Karpas-422 (cell line): Measurements from ENCODE around the gene MTHFS. TPM values are rescaled to one million over a fixed set of nuclear protein-coding genes. Genes with fewer than 3 reads are reported as not detected.
A peak's percentile ranks its signal among the peaks of the same experiment; 100 is the strongest.
"Not testable (repeated sequence)": the region's sequence is repeated elsewhere in the genome, so short reads cannot be mapped to it uniquely, and the experiment has no call there.

ENCODE experiments used
- DNase-seq: peaks from one replicate; pipeline ENCODE4 v3.0.0-alpha.2; 2015
- H2AFZ ChIP-seq: fragments of 200-600 bp; sonication (generic); 2 replicates; pipeline ENCODE4 v1.6.1; 2014; ENCODE audit warnings: antibody characterized with exemption, low read length, mixed read lengths
- H3K27ac ChIP-seq: fragments of 200-600 bp; sonication (generic); 2 replicates; pipeline ENCODE4 v1.5.1; 2014; ENCODE audit warnings: mild to moderate bottlenecking, low read length, moderate library complexity
- H3K27me3 ChIP-seq: fragments of 200-600 bp; sonication (generic); 2 replicates; pipeline ENCODE4 v1.6.1; 2014; ENCODE audit warnings: low read length, mixed read lengths
- H3K36me3 ChIP-seq: fragments of 200-600 bp; sonication (generic); 2 replicates; pipeline ENCODE4 v1.6.1; 2014; ENCODE audit warnings: low read length, mixed read lengths; ENCODE audit not compliant: insufficient read depth
- H3K4me1 ChIP-seq: fragments of 200-600 bp; sonication (generic); 2 replicates; pipeline ENCODE4 v1.6.1; 2014; ENCODE audit warnings: mild to moderate bottlenecking, low read length, mixed read lengths
- H3K4me2 ChIP-seq: fragments of 200-600 bp; sonication (generic); 2 replicates; pipeline ENCODE4 v1.6.1; 2014; ENCODE audit warnings: low read length, low read depth, mild to moderate bottlenecking; ENCODE audit not compliant: poor library complexity, severe bottlenecking
- H3K4me3 ChIP-seq: fragments of 200-600 bp; sonication (generic); 2 replicates; pipeline ENCODE4 v1.5.1; 2014; ENCODE audit warnings: mild to moderate bottlenecking, antibody characterized with exemption, low read length, mixed read lengths
- H3K79me2 ChIP-seq: fragments of 200-600 bp; sonication (generic); 2 replicates; pipeline ENCODE4 v1.6.1; 2014; ENCODE audit warnings: mild to moderate bottlenecking, low read length, mixed read lengths
- H3K9ac ChIP-seq: fragments of 200-600 bp; sonication (generic); 2 replicates; pipeline ENCODE4 v1.6.0; 2014; ENCODE audit warnings: low read length
- H3K9me2 ChIP-seq: fragments of 200-600 bp; sonication (generic), shearing (Covaris generic); replicated peaks from 2 replicates; pipeline ENCODE4 v1.6.0; 2014; ENCODE audit warnings: mild to moderate bottlenecking, low read length, moderate library complexity; ENCODE audit not compliant: insufficient read depth
- H3K9me3 ChIP-seq: fragments of 300-700, 200-600 bp; sonication (generic); 2 replicates; pipeline ENCODE4 v1.6.1; 2014; ENCODE audit warnings: low read length, mixed read lengths
- H4K20me1 ChIP-seq: fragments of 200-600 bp; sonication (generic); 2 replicates; pipeline ENCODE4 v1.6.1; 2014; ENCODE audit warnings: mild to moderate bottlenecking, antibody characterized with exemption, low read length, low read depth; ENCODE audit not compliant: insufficient read depth
- total RNA-seq: library from RNA; depleted of rRNA; stranded (reverse); fragments of >200 nt; shearing (Covaris generic); gene quantifications from 2 replicates; pipeline ENCODE4 v1.2.3, GENCODE V29; 2014; ENCODE audit warnings: low replicate concordance

MTHFS gene
- total RNA-seq, 1 experiment from 2014 or later, result 35.5 TPM

DNA sequence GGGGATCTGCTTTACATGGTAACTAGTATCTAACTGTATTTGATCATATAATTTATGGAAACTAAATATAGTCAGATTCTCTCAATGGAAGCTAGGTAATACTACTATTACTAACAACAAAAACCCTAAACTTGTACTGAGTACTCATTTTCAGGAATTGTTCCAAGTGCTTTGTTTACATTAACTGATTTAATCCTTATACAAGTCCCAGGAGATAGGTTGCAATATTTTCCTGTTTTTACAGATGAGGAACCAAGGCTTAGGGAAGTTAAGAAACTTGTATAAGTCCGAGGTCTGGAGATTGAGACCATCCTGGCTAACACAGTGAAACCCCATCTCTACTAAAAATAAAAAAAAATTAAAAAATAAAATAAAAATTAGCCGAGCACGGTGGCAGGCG, 7.5 kb upstream of the MTHFS start:
- peaks cover 33% of the 10 kb centered on the region for H3K79me2 ChIP-seq
- H3K9me2 ChIP-seq, result no peaks in the 10 kb centered on the region
- no peaks in the 10 kb centered on the region for H3K9me3 ChIP-seq
- no peak for DNase-seq
- H4K20me1 ChIP-seq, result no peaks in the 10 kb centered on the region
- H3K4me3 ChIP-seq, result no peak overlapping the region
- H3K9ac ChIP-seq, result no peak overlapping the region
- H3K27me3 ChIP-seq, result no peaks in the 10 kb centered on the region
- H2AFZ ChIP-seq, result no peak overlapping the region
- peaks cover 18% of the 10 kb centered on the region for H3K4me1 ChIP-seq
- no peak overlapping the region for H3K27ac ChIP-seq
- peaks cover 12% of the 10 kb centered on the region; the same call in 1 of the 2 replicates for H3K36me3 ChIP-seq
- no peak overlapping the region for H3K4me2 ChIP-seq

- no peak overlapping the region for H3K27ac ChIP-seq
- H3K4me1 ChIP-seq, result peaks cover 20% of the 10 kb centered on the region
- H3K9ac ChIP-seq, result no peak overlapping the region
- no peaks in the 10 kb centered on the region for H3K9me2 ChIP-seq
- H2AFZ ChIP-seq, result no peak overlapping the region
- H3K4me3 ChIP-seq, result no peak overlapping the region
- peaks cover 12% of the 10 kb centered on the region; the same call in 1 of the 2 replicates for H3K36me3 ChIP-seq
- H3K79me2 ChIP-seq, result peaks cover 31% of the 10 kb centered on the region
- no peak for DNase-seq
- no peaks in the 10 kb centered on the region for H3K9me3 ChIP-seq
- H3K27me3 ChIP-seq, result no peaks in the 10 kb centered on the region
- no peak overlapping the region for H3K4me2 ChIP-seq
- H4K20me1 ChIP-seq, result no peaks in the 10 kb centered on the region
These were observed 6.8 kb upstream of the MTHFS start for GRCh38 chr15:79903626-79904025.

DNA sequence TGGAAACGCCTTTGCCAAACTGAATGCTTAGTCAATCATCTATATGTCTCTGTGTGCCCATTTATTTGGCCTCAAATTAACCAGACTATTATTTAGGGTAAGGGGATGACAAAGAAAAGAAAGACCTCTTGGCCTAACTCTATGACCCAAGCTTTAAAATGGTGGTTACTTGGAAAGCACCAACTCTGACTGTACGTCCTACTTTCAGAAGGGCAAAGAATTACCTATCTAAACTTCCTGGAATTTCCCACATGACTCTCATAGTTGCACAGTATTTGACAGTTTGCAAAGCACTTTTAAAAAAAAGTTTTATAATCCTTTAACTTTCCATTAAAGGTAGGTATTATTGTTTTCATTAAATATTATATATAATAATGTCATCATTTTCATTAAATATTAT, 6.3 kb upstream of the MTHFS start:
- no peak overlapping the region for H3K9ac ChIP-seq
- H3K27ac ChIP-seq, result no peak overlapping the region
- no peaks in the 10 kb centered on the region for H3K9me2 ChIP-seq
- peaks cover 24% of the 10 kb centered on the region for H3K4me1 ChIP-seq
- no peaks in the 10 kb centered on the region for H3K9me3 ChIP-seq
- no peak overlapping the region for H3K4me2 ChIP-seq
- no peak overlapping the region for H3K4me3 ChIP-seq
- H3K79me2 ChIP-seq, result peaks cover 29% of the 10 kb centered on the region
- no peak overlapping the region for H2AFZ ChIP-seq
- peaks cover 12% of the 10 kb centered on the region; the same call in 1 of the 2 replicates for H3K36me3 ChIP-seq
- H4K20me1 ChIP-seq, result no peaks in the 10 kb centered on the region
- no peak for DNase-seq
- no peaks in the 10 kb centered on the region for H3K27me3 ChIP-seq

GRCh38 chr15:79901958-79902357, 5.1 kb upstream of the MTHFS start:
- H3K4me2 ChIP-seq, result no peak overlapping the region
- H3K9me3 ChIP-seq, result no peaks in the 10 kb centered on the region
- peaks cover 33% of the 10 kb centered on the region for H3K79me2 ChIP-seq
- H2AFZ ChIP-seq, result no peak overlapping the region
- H3K27me3 ChIP-seq, result no peaks in the 10 kb centered on the region
- H3K9ac ChIP-seq, result no peak overlapping the region
- H3K4me3 ChIP-seq, result no peak overlapping the region
- H3K27ac ChIP-seq, result no peak overlapping the region
- H3K36me3 ChIP-seq, result peaks cover 10% of the 10 kb centered on the region; the same call in 1 of the 2 replicates
- DNase-seq, result no peak
- H3K9me2 ChIP-seq, result no peaks in the 10 kb centered on the region
- no peaks in the 10 kb centered on the region for H4K20me1 ChIP-seq
- peaks cover 35% of the 10 kb centered on the region for H3K4me1 ChIP-seq

- H2AFZ ChIP-seq, result not testable (repeated sequence)
These were observed 4.1 kb upstream of the MTHFS start for GRCh38 chr15:79900818-79901378.

GRCh38 chr15:79900087-79900486, 3.3 kb upstream of the MTHFS start:
- Histone ChIP-seq H3K9me3 (no peaks in the 10 kb centered on the region), H3K4me2 (peak overlapping the region; percentile 41), H4K20me1 (no peaks in the 10 kb centered on the region), H3K9ac (no peak overlapping the region), H3K36me3 (no peaks in the 10 kb centered on the region), H3K79me2 (peaks cover 34% of the 10 kb centered on the region), H3K27me3 (no peaks in the 10 kb centered on the region), H2AFZ (0 out of 2 replicates have a peak overlapping the region, but pooled peaks have one; percentile 30), H3K4me3 (no peak overlapping the region), H3K4me1 (peaks cover 43% of the 10 kb centered on the region), H3K9me2 (no peaks in the 10 kb centered on the region), H3K27ac (peak overlapping the region; percentile 43)
- peak; percentile 69 for DNase-seq

More at GRCh38 chr15:79900818-79901378, 4.1 kb upstream of the MTHFS start:
- not testable (repeated sequence) for H3K9ac ChIP-seq, H3K9me2 ChIP-seq, H3K36me3 ChIP-seq, H4K20me1 ChIP-seq, H3K4me3 ChIP-seq, H3K27me3 ChIP-seq, H3K9me3 ChIP-seq, DNase-seq
- H3K79me2 ChIP-seq, result peaks cover 33% of the 10 kb centered on the region
- peak overlapping the region; percentile 41 for H3K4me2 ChIP-seq
- H3K27ac ChIP-seq, result peak overlapping the region; percentile 39
- peaks cover 35% of the 10 kb centered on the region for H3K4me1 ChIP-seq

- H3K9ac ChIP-seq, H3K4me2 ChIP-seq, H3K4me3 ChIP-seq, H3K36me3 ChIP-seq, DNase-seq, H3K27me3 ChIP-seq, H3K9me2 ChIP-seq, H2AFZ ChIP-seq, H4K20me1 ChIP-seq, H3K9me3 ChIP-seq: not testable (repeated sequence)
- peaks cover 44% of the 10 kb centered on the region for H3K79me2 ChIP-seq
- peaks cover 49% of the 10 kb centered on the region for H3K4me1 ChIP-seq
- peak overlapping the region; percentile 43; the same call in 1 of the 2 replicates for H3K27ac ChIP-seq
These were observed 2.0 kb upstream of the MTHFS start for GRCh38 chr15:79898786-79899185.

DNA sequence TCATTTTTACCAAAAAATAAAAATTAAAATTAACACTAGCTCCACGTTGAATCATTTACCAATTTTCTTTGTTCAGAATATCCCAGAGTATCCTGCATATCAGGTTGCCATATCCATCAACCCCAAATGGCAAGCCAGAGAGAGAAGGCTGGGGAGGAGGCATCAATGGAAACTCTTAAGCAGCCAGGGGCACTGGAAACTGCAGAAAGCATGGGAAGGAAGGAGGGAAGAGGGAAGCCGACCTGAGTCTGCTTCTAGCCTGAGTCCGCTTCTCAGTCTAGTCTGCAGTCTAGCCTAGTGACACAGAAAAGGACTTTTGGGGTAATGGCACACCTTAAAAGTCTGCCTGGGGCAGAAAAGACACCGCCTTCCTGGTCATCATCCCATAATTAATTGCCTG, 1.6 kb upstream of the MTHFS start:
- H3K79me2 ChIP-seq, result peaks cover 48% of the 10 kb centered on the region
- H3K4me3 ChIP-seq, result no peak overlapping the region
- H3K9me2 ChIP-seq, result no peaks in the 10 kb centered on the region
- DNase-seq, result no peak
- H4K20me1 ChIP-seq, result no peaks in the 10 kb centered on the region
- H3K9me3 ChIP-seq, result no peaks in the 10 kb centered on the region
- H3K27ac ChIP-seq, result peak overlapping the region; percentile 68; the same call in 1 of the 2 replicates
- H3K36me3 ChIP-seq, result 0 out of 2 replicates have a peak, but pooled peaks cover 6% of the 10 kb centered on the region
- H3K4me2 ChIP-seq, result peak overlapping the region; percentile 79
- no peak overlapping the region for H3K9ac ChIP-seq
- no peaks in the 10 kb centered on the region for H3K27me3 ChIP-seq
- H3K4me1 ChIP-seq, result peaks cover 49% of the 10 kb centered on the region
- H2AFZ ChIP-seq, result no peak overlapping the region
